Measurements from ENCODE around the gene ALMS1. TPM values are rescaled to one million over a fixed set of nuclear protein-coding genes. Genes with fewer than 3 reads are reported as not detected.

ALMS1 gene
- polyA plus RNA-seq, 1 of the 3 experiments (the other 2 are of a cell fraction): 7.0 TPM

DNA sequence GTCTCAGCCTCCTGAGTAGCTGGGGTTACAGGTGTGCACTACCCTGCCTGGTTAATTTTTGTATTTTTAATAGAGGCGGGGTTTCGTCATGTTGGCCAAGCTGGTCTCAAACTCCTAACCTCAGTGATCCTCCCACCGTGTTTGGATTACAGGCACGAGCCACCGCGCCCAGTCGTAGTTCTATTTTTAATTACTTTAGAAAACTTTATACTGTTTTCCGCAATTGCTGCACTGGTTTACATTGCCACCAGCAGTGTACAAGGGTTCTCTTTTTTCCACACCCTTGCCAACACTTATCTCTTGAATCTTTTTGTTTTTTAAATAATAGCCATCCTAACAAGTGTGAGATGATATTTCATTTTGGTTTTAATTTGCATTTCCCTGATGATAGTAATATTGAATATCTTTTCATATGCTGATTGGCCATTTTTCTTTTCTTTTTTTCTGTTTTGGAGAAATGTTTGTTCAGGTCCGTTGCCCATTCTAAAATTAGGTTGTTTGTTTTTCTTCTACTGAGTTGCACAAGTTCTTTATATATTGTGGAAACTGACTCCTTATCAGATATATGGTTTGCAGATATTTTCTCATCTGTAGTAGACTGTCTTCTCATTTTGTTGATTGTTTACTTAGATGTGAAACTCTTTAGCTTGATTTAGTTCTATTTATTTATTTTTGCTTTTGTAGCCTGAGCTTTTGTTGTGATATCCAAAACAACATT lies 16.9 kb downstream of the ALMS1 start (continued):
- TF ChIP-seq, protein P1, sequence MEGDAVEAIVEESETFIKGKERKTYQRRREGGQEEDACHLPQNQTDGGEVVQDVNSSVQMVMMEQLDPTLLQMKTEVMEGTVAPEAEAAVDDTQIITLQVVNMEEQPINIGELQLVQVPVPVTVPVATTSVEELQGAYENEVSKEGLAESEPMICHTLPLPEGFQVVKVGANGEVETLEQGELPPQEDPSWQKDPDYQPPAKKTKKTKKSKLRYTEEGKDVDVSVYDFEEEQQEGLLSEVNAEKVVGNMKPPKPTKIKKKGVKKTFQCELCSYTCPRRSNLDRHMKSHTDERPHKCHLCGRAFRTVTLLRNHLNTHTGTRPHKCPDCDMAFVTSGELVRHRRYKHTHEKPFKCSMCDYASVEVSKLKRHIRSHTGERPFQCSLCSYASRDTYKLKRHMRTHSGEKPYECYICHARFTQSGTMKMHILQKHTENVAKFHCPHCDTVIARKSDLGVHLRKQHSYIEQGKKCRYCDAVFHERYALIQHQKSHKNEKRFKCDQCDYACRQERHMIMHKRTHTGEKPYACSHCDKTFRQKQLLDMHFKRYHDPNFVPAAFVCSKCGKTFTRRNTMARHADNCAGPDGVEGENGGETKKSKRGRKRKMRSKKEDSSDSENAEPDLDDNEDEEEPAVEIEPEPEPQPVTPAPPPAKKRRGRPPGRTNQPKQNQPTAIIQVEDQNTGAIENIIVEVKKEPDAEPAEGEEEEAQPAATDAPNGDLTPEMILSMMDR (IDR thresholded peaks at IDR 0.05): no peak
- TF ChIP-seq JUND (IDR thresholded peaks at IDR 0.05): no peak
- TF ChIP-seq TCF12 (IDR thresholded peaks at IDR 0.05): no peak
- TF ChIP-seq GABPA (IDR thresholded peaks at IDR 0.05; ENCODE audit: low read depth): no peak
- TF ChIP-seq, protein P2, sequence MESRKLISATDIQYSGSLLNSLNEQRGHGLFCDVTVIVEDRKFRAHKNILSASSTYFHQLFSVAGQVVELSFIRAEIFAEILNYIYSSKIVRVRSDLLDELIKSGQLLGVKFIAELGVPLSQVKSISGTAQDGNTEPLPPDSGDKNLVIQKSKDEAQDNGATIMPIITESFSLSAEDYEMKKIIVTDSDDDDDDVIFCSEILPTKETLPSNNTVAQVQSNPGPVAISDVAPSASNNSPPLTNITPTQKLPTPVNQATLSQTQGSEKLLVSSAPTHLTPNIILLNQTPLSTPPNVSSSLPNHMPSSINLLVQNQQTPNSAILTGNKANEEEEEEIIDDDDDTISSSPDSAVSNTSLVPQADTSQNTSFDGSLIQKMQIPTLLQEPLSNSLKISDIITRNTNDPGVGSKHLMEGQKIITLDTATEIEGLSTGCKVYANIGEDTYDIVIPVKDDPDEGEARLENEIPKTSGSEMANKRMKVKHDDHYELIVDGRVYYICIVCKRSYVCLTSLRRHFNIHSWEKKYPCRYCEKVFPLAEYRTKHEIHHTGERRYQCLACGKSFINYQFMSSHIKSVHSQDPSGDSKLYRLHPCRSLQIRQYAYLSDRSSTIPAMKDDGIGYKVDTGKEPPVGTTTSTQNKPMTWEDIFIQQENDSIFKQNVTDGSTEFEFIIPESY (IDR thresholded peaks at IDR 0.05; ENCODE audit: borderline replicate concordance, low read depth): no peak
- no peak for TF ChIP-seq MXI1 (IDR thresholded peaks at IDR 0.05; ENCODE audit: low read depth, low read length)
- TF ChIP-seq SMC3 (IDR thresholded peaks at IDR 0.05; ENCODE audit: low read depth, low read length): no peak

- 87% methylated on average over 1 of the region's 1 CpG for WGBS (ENCODE audit: low lambda C conversion rate)
- H3K4me3 ChIP-seq (ENCODE audit: low read depth in 2 of 2, low read length in 1 of 2): no peak overlapping the region
- ChIA-PET POLR2A (no interaction called here), CTCF (no interaction called here)
- TF ChIP-seq SIN3A (IDR thresholded peaks at IDR 0.05; ENCODE audit: borderline replicate concordance, low read depth, low read length): no peak
- TF ChIP-seq MAX (IDR thresholded peaks at IDR 0.05; ENCODE audit: low read depth): no peak
- no peak for TF ChIP-seq SMC3 (IDR thresholded peaks at IDR 0.05; ENCODE audit: low read depth, low read length)
- TF ChIP-seq, protein P1 (IDR thresholded peaks at IDR 0.05): no peak
- TF ChIP-seq YY1 (IDR thresholded peaks at IDR 0.05; ENCODE audit: low read depth): no peak
- TF ChIP-seq JUND (IDR thresholded peaks at IDR 0.05): no peak
- no peak for TF ChIP-seq PBX3 (IDR thresholded peaks at IDR 0.05)
- no peak for TF ChIP-seq FOSL2 (IDR thresholded peaks at IDR 0.05; ENCODE audit: borderline replicate concordance, low read depth)
- no peak for TF ChIP-seq POLR2AphosphoS5 (IDR thresholded peaks at IDR 0.05; ENCODE audit: low read depth, low read length)
- TF ChIP-seq FOXJ3 (CRISPR knock-in tag; IDR thresholded peaks at IDR 0.05): no peak
- TF ChIP-seq RAD21 (IDR thresholded peaks at IDR 0.05; ENCODE audit: low read length): no peak
- no peak for TF ChIP-seq RFX5 (IDR thresholded peaks at IDR 0.05; ENCODE audit: low read length)
- H3F3A ChIP-seq (replicated peaks; ENCODE audit: insufficient read depth): no peaks in the 10 kb centered on the region
- peaks cover 66% of the 10 kb centered on the region for H3K79me2 ChIP-seq (ENCODE audit: insufficient read depth)
- H3K9ac ChIP-seq: no peak overlapping the region
- H3K4me2 ChIP-seq: no peak overlapping the region
- peaks cover 0 to 39% of the 10 kb centered on the region in 2 experiments for H3K36me3 ChIP-seq (replicated peaks in 1 of 2; ENCODE audit: control insufficient read depth in 1 of 2, insufficient read depth in 2 of 2, low read length in 1 of 2)
- no peaks in the 10 kb centered on the region for H3K27me3 ChIP-seq (ENCODE audit: insufficient read depth)
- peaks cover 32% of the 10 kb centered on the region for H3K9me3 ChIP-seq
- H4K20me1 ChIP-seq (ENCODE audit: insufficient read depth): no peaks in the 10 kb centered on the region
- no peak overlapping the region for H3K27ac ChIP-seq (ENCODE audit: low read depth in 2 of 2, low read length in 1 of 2)
- no peak overlapping the region for H2AFZ ChIP-seq (ENCODE audit: low read depth)
- no peak for DNase-seq
- no peaks in the 10 kb centered on the region for H3K9me2 ChIP-seq
- no peaks in the 10 kb centered on the region for H3K4me1 ChIP-seq (ENCODE audit: control insufficient read depth in 1 of 2, insufficient read depth in 2 of 2, low read depth in 1 of 2, low read length in 1 of 2)
Observed at GRCh38 chr2:73403237-73403636, 17.6 kb downstream of the ALMS1 start.
